GM12878 (cell line): ENCODE results near the gene WASF2. TPM values are rescaled to one million over a fixed set of nuclear protein-coding genes. Genes with fewer than 3 reads are reported as not detected.

Experiments
- ATAC-seq: fragments of 200-7000 bp; cut with Tn5 transposase; 3 replicates; pipeline ENCODE4 v1.9.1; 2020; ENCODE audit warnings: mild to moderate bottlenecking, moderate library complexity
- BruUV-seq: library from RNA; stranded (reverse); fragments of 400-500 nt; replicated peaks from 2 replicates; lab custom pipeline; 2021; lab: Mats Ljungman, UMichigan
- CTCF ChIA-PET: fragments of 300-600 bp; sonication (Branson Sonifier 250); formaldehyde crosslinking; extraction: SDS; loops from one replicate; lab custom pipeline; 2021; ENCODE audit warnings: inconsistent platforms; lab: Yijun Ruan, JAX
- POLR2A ChIA-PET: fragments of 350-600 bp; formaldehyde crosslinking; extraction: SDS; loops from one replicate; lab custom pipeline; 2021; ENCODE audit warnings: inconsistent platforms; lab: Charles Lee
- RAD21 ChIA-PET: fragments of 300-600 bp; sonication (Branson Sonifier 250); formaldehyde crosslinking; loops from one replicate; lab custom pipeline; 2023; ENCODE audit warnings: antibody characterized with exemption; ENCODE audit not compliant: unreplicated experiment; lab: Charles Lee
- SMC1A ChIA-PET: fragments of 300-600 bp; sonication (Branson Sonifier 250); formaldehyde crosslinking; loops from one replicate; lab custom pipeline; 2023; ENCODE audit not compliant: unreplicated experiment, uncharacterized antibody; lab: Charles Lee
- DNase-seq: peaks from one replicate; pipeline ENCODE4 v3.0.0-alpha.2; 2011; ENCODE audit warnings: low read depth, low spot score
- FAIRE-seq: peaks from 3 replicates; lab custom pipeline; 2011; peaks lifted over from hg19 to GRCh38; lab: Jason Lieb, UNC
- H2AFZ ChIP-seq: 2 replicates; pipeline ENCODE4 v1.6.0; 2011; ENCODE audit warnings: low read depth, low read length, control low read depth; ENCODE audit not compliant: control insufficient read depth
- H3K27ac ChIP-seq: 2 replicates; pipeline ENCODE4 v1.5.1; 2011; ENCODE audit warnings: control low read depth; ENCODE audit not compliant: control insufficient read depth, insufficient read depth
- H3K27me3 ChIP-seq, 2 experiments: replicated peaks in 1 of 2; 2 replicates each; pipeline versions ENCODE4 v1.6.0 to v1.6.1; 2011; ENCODE audit warnings: low read length in 1 of 2; ENCODE audit not compliant: control insufficient read depth in 2 of 2, insufficient read depth in 2 of 2
- H3K36me3 ChIP-seq, 2 experiments: 2 replicates each; pipeline ENCODE4 v1.5.1; 2011; ENCODE audit warnings: low read length in 1 of 2; ENCODE audit not compliant: control insufficient read depth in 2 of 2, insufficient read depth in 2 of 2
- H3K4me1 ChIP-seq: 2 replicates; pipeline ENCODE4 v1.6.1; 2011; ENCODE audit warnings: mild to moderate bottlenecking, low read length, moderate library complexity, mixed read lengths; ENCODE audit not compliant: control insufficient read depth, insufficient read depth
- H3K4me2 ChIP-seq: 2 replicates; pipeline ENCODE4 v1.6.0; 2011; ENCODE audit warnings: control low read depth; ENCODE audit not compliant: control insufficient read depth, insufficient read depth
- H3K4me3 ChIP-seq: fragments of 200-600 bp; sonication (generic); 2 replicates; pipeline ENCODE4 v1.5.1; 2016
- H3K79me2 ChIP-seq: 2 replicates; pipeline ENCODE4 v1.6.0; 2011; ENCODE audit warnings: low read length; ENCODE audit not compliant: control insufficient read depth, insufficient read depth
- H3K9ac ChIP-seq: 2 replicates; pipeline ENCODE4 v1.8.0; 2011; ENCODE audit warnings: low read length, control low read depth, mixed read lengths; ENCODE audit not compliant: control insufficient read depth, insufficient read depth
- H3K9me3 ChIP-seq: replicated peaks from 3 replicates; pipeline ENCODE4 v1.5.1; 2011; ENCODE audit warnings: mild to moderate bottlenecking, low read length; ENCODE audit not compliant: control insufficient read depth, insufficient read depth
- H4K20me1 ChIP-seq: 2 replicates; pipeline ENCODE4 v1.6.0; 2011; ENCODE audit not compliant: control insufficient read depth, insufficient read depth
- BCLAF1 ChIP-seq: fragments of 450-650 bp; IDR thresholded peaks from 2 replicates; pipeline ENCODE4 v1.6.1; 2017; ENCODE audit warnings: antibody characterized with exemption, mild to moderate bottlenecking, moderate library complexity
- IKZF2 ChIP-seq, 2 experiments: fragments of 450-650 bp; IDR thresholded peaks; 2 replicates each; pipeline ENCODE4 v1.6.1; 2017; ENCODE audit warnings: mild to moderate bottlenecking in 2 of 2, moderate library complexity in 2 of 2
- KLF5 ChIP-seq: fragments of 450-650 bp; IDR thresholded peaks from 2 replicates; pipeline ENCODE4 v1.6.1; 2014; ENCODE audit warnings: mild to moderate bottlenecking; ENCODE audit not compliant: partially characterized antibody
- MEF2A ChIP-seq: IDR thresholded peaks from 2 replicates; pipeline ENCODE4 v1.6.1; 2011; ENCODE audit warnings: low read depth, mild to moderate bottlenecking, low read length, moderate library complexity; ENCODE audit not compliant: insufficient read depth
- MXI1 ChIP-seq: fragments of 150-350 bp; IDR thresholded peaks from 2 replicates; pipeline ENCODE4 v1.6.1; 2011; ENCODE audit warnings: low read depth, mild to moderate bottlenecking, inconsistent platforms, low read length, improper control_type of control experiment
- PRDM15 ChIP-seq: fragments of 450-650 bp; formaldehyde crosslinking; IDR thresholded peaks from 2 replicates; pipeline ENCODE4 v1.4.0; 2020; ENCODE audit warnings: mild to moderate bottlenecking, moderate library complexity
- REST ChIP-seq: IDR thresholded peaks from 2 replicates; pipeline ENCODE4 v1.6.1; 2012; ENCODE audit warnings: mild to moderate bottlenecking, low read depth, low read length
- SMAD1 ChIP-seq: fragments of 450-650 bp; IDR thresholded peaks from 2 replicates; pipeline ENCODE4 v1.6.1; 2018; ENCODE audit warnings: mild to moderate bottlenecking, low read depth; ENCODE audit not compliant: partially characterized antibody
- SREBF1 ChIP-seq: IDR thresholded peaks from 2 replicates; pipeline ENCODE4 v1.6.1; 2012; ENCODE audit warnings: mild to moderate bottlenecking, low read length
- TCF7 ChIP-seq: IDR thresholded peaks from 2 replicates; pipeline ENCODE4 v1.6.1; 2014; ENCODE audit warnings: antibody characterized with exemption, borderline replicate concordance
- USF1 ChIP-seq: IDR thresholded peaks from 2 replicates; pipeline ENCODE4 v1.6.1; 2011; ENCODE audit warnings: borderline replicate concordance, low read depth, mild to moderate bottlenecking, moderate library complexity, mixed read lengths, low read length; ENCODE audit not compliant: insufficient read depth; ENCODE audit errors: extremely low read length
- ZZZ3 ChIP-seq: IDR thresholded peaks from 2 replicates; pipeline ENCODE4 v1.6.1; 2011; ENCODE audit warnings: low read depth; ENCODE audit not compliant: control insufficient read depth, insufficient read length
- WGBS: methylation state at CpG from one replicate; pipeline ENCODE4 v1.1.6; 2016; ENCODE audit warnings: low lambda C conversion rate; ENCODE audit not compliant: insufficient replicate concordance, insufficient coverage; ENCODE audit errors: missing lambda C conversion rate; 5-methylcytosine and 5-hydroxymethylcytosine counted together
- in situ Hi-C: fragments of 300-500 bp; cut with MboI; formaldehyde crosslinking; loops from 9 replicates; pipeline ENCODE4 v1.14.3; 2018; ENCODE audit warnings: mixed read lengths
- intact Hi-C: fragments of 100-400 bp; cut with micrococcal nuclease; formaldehyde crosslinking; loops from one replicate; pipeline ENCODE4 v1.14.2; 2022; ENCODE audit not compliant: unreplicated experiment
- polyA plus RNA-seq, 11 experiments: library from polyadenylated mRNA; depleted of rRNA in 4 of 11; unstranded in 6 of 11; stranded (reverse) in 5 of 11; fragments of >200 nt; fragmentation: Nextera tagmentation in 4 of 11; fragmentation: Illumina TruSeq in 1 of 11; extraction: Ambion mirVana in 4 of 11; extraction: Trizol in 1 of 11; gene quantifications; 1 replicate in 1 of 11; 2 replicates in 10 of 11; pipeline versions ENCODE4 v1.2.1 to v1.2.3, GENCODE V29; 2011 to 2016; ENCODE audit warnings: inconsistent platforms in 2 of 11, missing spikeins in 2 of 11, low read depth in 1 of 11
- total RNA-seq, 4 experiments: library from RNA; depleted of rRNA in 3 of 4; stranded (reverse); fragments of >200 nt in 3 of 4; fragmentation: Illumina TruSeq in 1 of 4; extraction: Trizol in 1 of 4; gene quantifications; 2 replicates each; pipeline versions ENCODE4 v1.2.1 to v1.2.3, GENCODE V29; 2013 to 2021

Gene WASF2
- total and polyA plus RNA-seq, 10 of the 15 experiments (the other 5 are each of a cell fraction or from before 2014, with no cell fraction given): 7.0 to 111 (median 37.1) TPM

GRCh38 chr1:27410709-27411108 lies 79.3 kb downstream of the WASF2 start:
- Histone ChIP-seq H3K4me3 (no peak overlapping the region), H3K27me3 (no peaks in the 10 kb centered on the region), H3K4me1 (peaks cover 5% of the 10 kb centered on the region; the same call in 1 of the 2 replicates), H3K9me3 (no peaks in the 10 kb centered on the region), H2AFZ (no peak overlapping the region), H3K4me2 (no peak overlapping the region), H3K79me2 (no peaks in the 10 kb centered on the region), H3K36me3 (peaks cover 35 to 46% of the 10 kb centered on the region in 2 experiments), H3K27ac (peak overlapping the region; percentile 33), H3K9ac (no peak overlapping the region), H4K20me1 (no peaks in the 10 kb centered on the region)
- ChIA-PET CTCF (interaction anchor here (1.0 to 2.1 kb wide), 4 partner anchors 14 to 114 kb away, joined by 3 to 7 read pairs (median 4); no protein-coding TSS in a partner anchor), RAD21 (interaction anchor here (1.0 to 1.6 kb wide), 2 partner anchors 9 to 196 kb away, joined by 3 to 5 read pairs; no protein-coding TSS in a partner anchor), POLR2A (interaction anchor here (0.8 to 0.9 kb wide), 2 partner anchors 20 to 218 kb away, joined by 3 read pairs; no protein-coding TSS in a partner anchor), SMC1A (interaction anchor here (0.7 to 22.2 kb wide), 4 partner anchors 34 to 197 kb away, joined by 3 to 470 read pairs (median 3); no protein-coding TSS in a partner anchor)
- no TSS peak for BruUV-seq
- FAIRE-seq (no peak), ATAC-seq (no peak), DNase-seq (no peak)
- WGBS: 48% methylated on average over 2 of the region's 2 CpGs
- intact Hi-C loops (no loop called here), in situ Hi-C loops (no loop called here)
- TF ChIP-seq USF1 (no peak), ZZZ3 (no peak), TCF7 (no peak), SREBF1 (no peak), PRDM15 (CRISPR knock-in tag) (no peak), KLF5 (no peak), MXI1 (no peak), BCLAF1 (no peak), MEF2A (no peak), SMAD1 (no peak), REST (no peak), IKZF2 (IDR thresholded peaks at IDR 0.05) (no peak)
